ENCODE data around the gene PPARG. TPM values are rescaled to one million over a fixed set of nuclear protein-coding genes. Genes with fewer than 3 reads are reported as not detected.

The PPARG gene
- total and polyA plus RNA-seq, 10 of the 15 experiments (the other 5 are each of a cell fraction or from before 2014, with no cell fraction given): 0.06 to 0.86 (median 0.12) TPM; not detected in 5

DNA sequence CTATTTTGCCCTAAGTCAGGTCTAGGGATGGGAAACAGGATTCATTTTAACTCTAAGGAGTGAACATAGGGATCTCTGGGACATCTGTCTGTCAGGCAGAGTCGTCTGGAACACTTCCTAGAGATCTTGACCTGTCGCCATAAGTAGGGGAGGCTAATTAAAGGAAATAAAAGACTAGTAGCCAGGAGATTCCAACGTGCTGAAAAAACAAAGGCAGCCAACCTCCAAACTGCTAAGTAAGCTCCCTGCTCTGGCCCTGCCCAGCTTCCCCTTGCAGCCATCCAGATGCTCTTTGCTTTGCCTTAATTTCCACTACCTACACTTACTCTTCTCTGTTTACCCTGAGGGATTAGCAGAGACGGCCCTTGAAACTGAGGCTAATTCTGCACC is 177.0 kb downstream of the PPARG start (continued):
- no peak for TF ChIP-seq RCOR1 (conservative IDR thresholded peaks at IDR 0.05; ENCODE audit: low read depth, low read length)
- TF ChIP-seq, protein P1, sequence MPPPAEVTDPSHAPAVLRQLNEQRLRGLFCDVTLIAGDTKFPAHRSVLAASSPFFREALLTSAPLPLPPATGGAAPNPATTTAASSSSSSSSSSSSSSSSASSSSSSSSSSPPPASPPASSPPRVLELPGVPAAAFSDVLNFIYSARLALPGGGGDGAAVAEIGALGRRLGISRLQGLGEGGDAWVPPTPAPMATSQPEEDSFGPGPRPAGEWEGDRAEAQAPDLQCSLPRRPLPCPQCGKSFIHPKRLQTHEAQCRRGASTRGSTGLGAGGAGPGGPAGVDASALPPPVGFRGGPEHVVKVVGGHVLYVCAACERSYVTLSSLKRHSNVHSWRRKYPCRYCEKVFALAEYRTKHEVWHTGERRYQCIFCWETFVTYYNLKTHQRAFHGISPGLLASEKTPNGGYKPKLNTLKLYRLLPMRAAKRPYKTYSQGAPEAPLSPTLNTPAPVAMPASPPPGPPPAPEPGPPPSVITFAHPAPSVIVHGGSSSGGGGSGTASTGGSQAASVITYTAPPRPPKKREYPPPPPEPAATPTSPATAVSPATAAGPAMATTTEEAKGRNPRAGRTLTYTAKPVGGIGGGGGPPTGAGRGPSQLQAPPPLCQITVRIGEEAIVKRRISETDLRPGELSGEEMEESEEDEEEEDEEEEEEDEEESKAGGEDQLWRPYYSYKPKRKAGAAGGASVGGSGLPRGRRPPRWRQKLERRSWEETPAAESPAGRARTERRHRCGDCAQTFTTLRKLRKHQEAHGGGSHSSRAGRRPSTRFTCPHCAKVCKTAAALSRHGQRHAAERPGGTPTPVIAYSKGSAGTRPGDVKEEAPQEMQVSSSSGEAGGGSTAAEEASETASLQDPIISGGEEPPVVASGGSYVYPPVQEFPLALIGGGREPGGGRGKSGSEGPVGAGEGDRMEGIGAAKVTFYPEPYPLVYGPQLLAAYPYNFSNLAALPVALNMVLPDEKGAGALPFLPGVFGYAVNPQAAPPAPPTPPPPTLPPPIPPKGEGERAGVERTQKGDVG (CRISPR knock-in tag; IDR thresholded peaks at IDR 0.05): no peak
- TF ChIP-seq, protein P2, sequence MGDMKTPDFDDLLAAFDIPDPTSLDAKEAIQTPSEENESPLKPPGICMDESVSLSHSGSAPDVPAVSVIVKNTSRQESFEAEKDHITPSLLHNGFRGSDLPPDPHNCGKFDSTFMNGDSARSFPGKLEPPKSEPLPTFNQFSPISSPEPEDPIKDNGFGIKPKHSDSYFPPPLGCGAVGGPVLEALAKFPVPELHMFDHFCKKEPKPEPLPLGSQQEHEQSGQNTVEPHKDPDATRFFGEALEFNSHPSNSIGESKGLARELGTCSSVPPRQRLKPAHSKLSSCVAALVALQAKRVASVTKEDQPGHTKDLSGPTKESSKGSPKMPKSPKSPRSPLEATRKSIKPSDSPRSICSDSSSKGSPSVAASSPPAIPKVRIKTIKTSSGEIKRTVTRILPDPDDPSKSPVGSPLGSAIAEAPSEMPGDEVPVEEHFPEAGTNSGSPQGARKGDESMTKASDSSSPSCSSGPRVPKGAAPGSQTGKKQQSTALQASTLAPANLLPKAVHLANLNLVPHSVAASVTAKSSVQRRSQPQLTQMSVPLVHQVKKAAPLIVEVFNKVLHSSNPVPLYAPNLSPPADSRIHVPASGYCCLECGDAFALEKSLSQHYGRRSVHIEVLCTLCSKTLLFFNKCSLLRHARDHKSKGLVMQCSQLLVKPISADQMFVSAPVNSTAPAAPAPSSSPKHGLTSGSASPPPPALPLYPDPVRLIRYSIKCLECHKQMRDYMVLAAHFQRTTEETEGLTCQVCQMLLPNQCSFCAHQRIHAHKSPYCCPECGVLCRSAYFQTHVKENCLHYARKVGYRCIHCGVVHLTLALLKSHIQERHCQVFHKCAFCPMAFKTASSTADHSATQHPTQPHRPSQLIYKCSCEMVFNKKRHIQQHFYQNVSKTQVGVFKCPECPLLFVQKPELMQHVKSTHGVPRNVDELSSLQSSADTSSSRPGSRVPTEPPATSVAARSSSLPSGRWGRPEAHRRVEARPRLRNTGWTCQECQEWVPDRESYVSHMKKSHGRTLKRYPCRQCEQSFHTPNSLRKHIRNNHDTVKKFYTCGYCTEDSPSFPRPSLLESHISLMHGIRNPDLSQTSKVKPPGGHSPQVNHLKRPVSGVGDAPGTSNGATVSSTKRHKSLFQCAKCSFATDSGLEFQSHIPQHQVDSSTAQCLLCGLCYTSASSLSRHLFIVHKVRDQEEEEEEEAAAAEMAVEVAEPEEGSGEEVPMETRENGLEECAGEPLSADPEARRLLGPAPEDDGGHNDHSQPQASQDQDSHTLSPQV (IDR thresholded peaks at IDR 0.05): no peak

DNA sequence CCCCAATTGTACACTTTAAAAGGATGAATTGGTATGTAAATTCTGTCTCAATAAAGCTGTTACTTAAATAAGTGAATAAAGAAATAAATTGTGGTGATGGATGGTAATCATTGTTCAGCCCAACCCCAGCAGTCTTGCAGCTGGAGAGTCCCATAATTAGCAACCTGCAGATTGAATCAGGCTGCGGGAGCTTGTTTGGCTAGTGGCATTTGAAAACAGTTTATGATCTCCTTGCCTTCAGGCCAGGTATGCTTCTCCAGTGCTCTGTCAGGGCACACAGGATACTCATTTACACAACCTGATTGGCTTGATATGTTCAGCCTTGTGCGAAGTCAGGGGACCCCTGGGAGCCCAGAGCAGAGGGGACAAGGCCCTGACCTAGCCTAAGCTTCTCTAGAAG is 178.9 kb downstream of the PPARG start:
- Histone ChIP-seq H4K20me1 (ENCODE audit: control insufficient read depth, insufficient read depth) (no peaks in the 10 kb centered on the region), H3K9ac (ENCODE audit: control insufficient read depth, insufficient read depth, low read length) (no peak overlapping the region), H3K27ac (ENCODE audit: control insufficient read depth, insufficient read depth) (no peak overlapping the region), H3K36me3 (ENCODE audit: control insufficient read depth in 2 of 2, insufficient read depth in 2 of 2, low read length in 1 of 2) (no peaks in the 10 kb centered on the region), H3K79me2 (ENCODE audit: control insufficient read depth, insufficient read depth, low read length) (no peaks in the 10 kb centered on the region), H3K4me3 (no peak overlapping the region), H3K27me3 (replicated peaks in 1 of 2; ENCODE audit: control insufficient read depth in 2 of 2, insufficient read depth in 2 of 2, low read length in 1 of 2) (peaks cover 0 to 2% of the 10 kb centered on the region in 2 experiments; a peak in 2 of 4 replicates), H3K4me2 (ENCODE audit: control insufficient read depth, insufficient read depth) (no peak overlapping the region), H2AFZ (ENCODE audit: control insufficient read depth, low read depth, low read length) (no peak overlapping the region), H3K4me1 (ENCODE audit: control insufficient read depth, insufficient read depth, low read length) (no peaks in the 10 kb centered on the region), H3K9me3 (replicated peaks; ENCODE audit: control insufficient read depth, insufficient read depth, low read length) (no peaks in the 10 kb centered on the region)
- BruUV-seq (replicated peaks): no TSS peak
- CTCF ChIA-PET: no interaction called here
- POLR2A ChIA-PET: no interaction called here
- DNase-seq (ENCODE audit: low read depth, low spot score) (no peak), FAIRE-seq (no peak), ATAC-seq (no peak)
- in situ Hi-C loops (cut with MboI): no loop called here
- intact Hi-C loops (cut with micrococcal nuclease; ENCODE audit: unreplicated experiment): no loop called here
- RAD21 ChIA-PET (ENCODE audit: unreplicated experiment): no interaction called here
- WGBS (ENCODE audit: insufficient coverage, insufficient replicate concordance, low lambda C conversion rate, missing lambda C conversion rate): 51% methylated on average over 2 of the region's 2 CpGs
- SMC1A ChIA-PET (ENCODE audit: uncharacterized antibody, unreplicated experiment): no interaction called here
- no peak for TF ChIP-seq SUZ12 (IDR thresholded peaks at IDR 0.05; ENCODE audit: unreplicated experiment)
- TF ChIP-seq, protein P3, sequence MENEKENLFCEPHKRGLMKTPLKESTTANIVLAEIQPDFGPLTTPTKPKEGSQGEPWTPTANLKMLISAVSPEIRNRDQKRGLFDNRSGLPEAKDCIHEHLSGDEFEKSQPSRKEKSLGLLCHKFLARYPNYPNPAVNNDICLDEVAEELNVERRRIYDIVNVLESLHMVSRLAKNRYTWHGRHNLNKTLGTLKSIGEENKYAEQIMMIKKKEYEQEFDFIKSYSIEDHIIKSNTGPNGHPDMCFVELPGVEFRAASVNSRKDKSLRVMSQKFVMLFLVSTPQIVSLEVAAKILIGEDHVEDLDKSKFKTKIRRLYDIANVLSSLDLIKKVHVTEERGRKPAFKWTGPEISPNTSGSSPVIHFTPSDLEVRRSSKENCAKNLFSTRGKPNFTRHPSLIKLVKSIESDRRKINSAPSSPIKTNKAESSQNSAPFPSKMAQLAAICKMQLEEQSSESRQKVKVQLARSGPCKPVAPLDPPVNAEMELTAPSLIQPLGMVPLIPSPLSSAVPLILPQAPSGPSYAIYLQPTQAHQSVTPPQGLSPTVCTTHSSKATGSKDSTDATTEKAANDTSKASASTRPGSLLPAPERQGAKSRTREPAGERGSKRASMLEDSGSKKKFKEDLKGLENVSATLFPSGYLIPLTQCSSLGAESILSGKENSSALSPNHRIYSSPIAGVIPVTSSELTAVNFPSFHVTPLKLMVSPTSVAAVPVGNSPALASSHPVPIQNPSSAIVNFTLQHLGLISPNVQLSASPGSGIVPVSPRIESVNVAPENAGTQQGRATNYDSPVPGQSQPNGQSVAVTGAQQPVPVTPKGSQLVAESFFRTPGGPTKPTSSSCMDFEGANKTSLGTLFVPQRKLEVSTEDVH (IDR thresholded peaks at IDR 0.05; ENCODE audit: low read depth, partially characterized antibody): no peak
- no peak for TF ChIP-seq SMAD1 (IDR thresholded peaks at IDR 0.05; ENCODE audit: low read depth, partially characterized antibody)
- TF ChIP-seq, protein P4, sequence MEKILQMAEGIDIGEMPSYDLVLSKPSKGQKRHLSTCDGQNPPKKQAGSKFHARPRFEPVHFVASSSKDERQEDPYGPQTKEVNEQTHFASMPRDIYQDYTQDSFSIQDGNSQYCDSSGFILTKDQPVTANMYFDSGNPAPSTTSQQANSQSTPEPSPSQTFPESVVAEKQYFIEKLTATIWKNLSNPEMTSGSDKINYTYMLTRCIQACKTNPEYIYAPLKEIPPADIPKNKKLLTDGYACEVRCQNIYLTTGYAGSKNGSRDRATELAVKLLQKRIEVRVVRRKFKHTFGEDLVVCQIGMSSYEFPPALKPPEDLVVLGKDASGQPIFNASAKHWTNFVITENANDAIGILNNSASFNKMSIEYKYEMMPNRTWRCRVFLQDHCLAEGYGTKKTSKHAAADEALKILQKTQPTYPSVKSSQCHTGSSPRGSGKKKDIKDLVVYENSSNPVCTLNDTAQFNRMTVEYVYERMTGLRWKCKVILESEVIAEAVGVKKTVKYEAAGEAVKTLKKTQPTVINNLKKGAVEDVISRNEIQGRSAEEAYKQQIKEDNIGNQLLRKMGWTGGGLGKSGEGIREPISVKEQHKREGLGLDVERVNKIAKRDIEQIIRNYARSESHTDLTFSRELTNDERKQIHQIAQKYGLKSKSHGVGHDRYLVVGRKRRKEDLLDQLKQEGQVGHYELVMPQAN (conservative IDR thresholded peaks at IDR 0.05): no peak
- no peak for TF ChIP-seq PAX8 (IDR thresholded peaks at IDR 0.05)
- TF ChIP-seq POLR2AphosphoS5 (IDR thresholded peaks at IDR 0.05; ENCODE audit: low read length): no peak
- TF ChIP-seq MYB (IDR thresholded peaks at IDR 0.05; ENCODE audit: borderline replicate concordance, low read depth, low read length): no peak
